Measurements from ENCODE around the gene KIFC3.

GRCh38 chr16:57749101-57749692 is 53.1 kb downstream of the KIFC3 start:
- TF ChIP-seq CTCF (IDR thresholded peaks at IDR 0.05) (no peak), POLR2AphosphoS5 (IDR thresholded peaks at IDR 0.05) (no peak)

Measured in breast epithelium (tissue), 3 donors.